ENCODE data around the gene MYH14.

Gene MYH14

DNA sequence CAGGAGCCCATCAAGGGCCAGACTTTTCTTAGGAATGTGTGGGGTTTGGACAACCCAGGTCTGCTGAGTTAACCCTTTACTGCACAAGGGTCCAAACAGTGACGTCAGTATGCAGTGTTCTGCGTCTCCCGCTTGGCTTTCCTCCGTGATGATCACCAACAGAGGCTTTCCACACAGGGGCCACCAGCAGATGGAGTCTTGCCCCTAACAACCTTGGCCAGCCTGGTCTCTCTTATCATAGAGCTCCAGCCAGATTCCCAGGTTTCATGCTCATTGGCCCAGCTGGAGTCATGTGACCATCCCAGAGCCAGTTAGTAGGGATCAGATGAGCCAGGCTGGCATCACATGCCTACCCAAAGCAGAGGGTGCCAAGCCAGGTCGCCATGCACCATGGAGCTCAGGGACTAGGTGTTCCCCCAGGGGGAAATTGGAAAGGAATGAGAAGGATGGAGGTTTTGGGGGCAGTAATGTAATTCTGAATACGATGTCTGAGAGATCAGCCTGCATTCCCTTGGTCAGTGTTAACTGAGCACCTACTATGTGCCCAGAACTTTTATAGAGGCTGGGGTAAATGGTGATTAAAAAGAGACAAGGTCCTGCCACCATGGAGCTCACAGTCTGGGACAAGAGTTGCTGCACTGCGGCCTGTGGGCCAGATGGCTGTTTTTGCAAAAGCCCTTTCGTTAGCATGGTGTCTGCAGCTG is 61.2 kb downstream of the MYH14 start:
- no peak for FAIRE-seq

DNA sequence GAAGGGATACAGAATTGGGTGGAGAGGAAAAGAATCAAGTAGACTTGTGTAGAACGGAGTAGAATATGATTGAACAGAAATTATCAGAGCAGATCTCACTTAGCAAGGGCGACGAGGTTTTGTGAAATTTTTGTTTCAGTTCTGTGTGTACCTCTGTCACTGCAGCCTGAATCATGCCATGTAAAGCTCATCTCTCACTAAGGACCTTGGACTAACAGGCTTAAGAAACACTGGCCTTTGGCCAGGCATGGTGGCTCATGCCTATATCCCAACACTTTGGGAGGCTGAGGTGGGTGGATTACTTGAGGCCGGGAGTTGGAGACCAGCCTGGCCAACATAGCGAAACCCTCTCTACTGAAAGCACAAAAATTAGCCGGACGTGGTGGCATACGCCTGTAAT is 62.6 kb downstream of the MYH14 start:
- FAIRE-seq = no peak

DNA sequence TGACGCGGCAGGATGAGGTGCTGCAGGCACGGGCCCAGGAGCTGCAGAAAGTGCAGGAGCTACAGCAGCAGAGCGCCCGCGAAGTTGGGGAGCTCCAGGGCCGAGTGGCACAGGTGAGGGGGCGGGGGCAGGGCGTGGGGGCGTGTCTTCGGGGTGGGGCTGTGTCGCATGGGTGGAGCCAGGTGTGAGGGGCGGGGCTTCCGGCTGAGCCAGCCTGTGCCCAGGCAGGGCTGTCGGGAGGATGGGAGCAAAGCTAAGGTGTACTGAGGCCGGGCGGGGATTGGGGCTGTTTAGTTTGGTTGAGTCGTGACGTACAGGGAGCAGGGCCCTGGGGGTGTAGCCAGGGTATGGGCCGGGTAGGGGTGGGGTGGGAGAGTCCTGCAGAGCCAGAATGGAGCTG is 63.5 kb downstream of the MYH14 start:
- no peak for FAIRE-seq

DNA sequence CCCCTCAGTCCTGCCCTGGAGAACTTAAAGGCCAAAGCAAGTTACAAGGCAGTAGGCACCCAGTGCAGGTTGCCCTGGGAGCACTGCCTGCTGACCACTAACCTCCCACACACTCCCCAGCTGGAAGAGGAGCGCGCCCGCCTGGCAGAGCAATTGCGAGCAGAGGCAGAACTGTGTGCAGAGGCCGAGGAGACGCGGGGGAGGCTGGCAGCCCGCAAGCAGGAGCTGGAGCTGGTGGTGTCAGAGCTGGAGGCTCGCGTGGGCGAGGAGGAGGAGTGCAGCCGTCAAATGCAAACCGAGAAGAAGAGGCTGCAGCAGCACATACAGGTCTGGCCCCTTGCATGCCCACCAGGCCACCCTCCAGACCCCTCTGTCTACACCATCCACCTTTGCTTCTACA is 64.6 kb downstream of the MYH14 start:
- FAIRE-seq = no peak

DNA sequence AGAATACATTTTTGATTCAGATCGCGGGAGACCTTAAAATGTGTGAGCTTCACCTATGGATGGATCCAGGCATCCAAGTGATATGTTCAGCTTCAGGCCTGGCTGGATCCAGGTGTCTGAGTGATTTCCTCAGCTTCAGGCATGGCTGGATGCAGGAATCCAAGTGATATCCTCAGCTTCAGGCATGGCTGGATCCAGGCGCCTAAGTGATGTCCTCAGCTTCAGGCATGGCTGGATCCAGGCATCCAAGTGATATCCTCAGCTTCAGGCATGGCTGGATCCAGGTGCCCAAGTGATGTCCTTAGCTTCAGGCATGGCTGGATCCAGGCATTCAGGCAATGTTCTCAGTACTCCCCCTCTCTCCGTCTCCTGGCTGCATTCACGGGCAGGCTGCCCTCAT is 65.1 kb downstream of the MYH14 start:
- no peak for FAIRE-seq

DNA sequence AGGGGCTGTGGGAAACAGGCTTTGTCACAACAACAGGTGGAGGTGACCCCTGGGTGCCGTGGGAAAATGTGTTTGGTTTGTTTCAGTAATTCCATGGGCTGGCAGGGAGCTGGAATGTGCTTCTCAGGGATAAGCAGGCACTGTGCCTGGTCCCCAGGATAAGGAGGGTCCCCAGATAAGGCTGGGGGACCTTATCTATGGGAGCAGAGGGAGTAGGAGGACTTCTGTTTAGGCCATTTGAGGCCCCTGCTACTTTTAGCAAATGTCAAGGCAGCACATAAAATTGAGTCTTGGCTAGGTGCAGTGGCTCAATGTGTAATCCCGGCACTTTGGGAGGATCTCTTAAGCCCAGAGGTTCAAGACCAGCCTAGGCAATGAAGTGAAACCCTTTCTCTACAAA is 66.2 kb downstream of the MYH14 start:
- no peak for FAIRE-seq

DNA sequence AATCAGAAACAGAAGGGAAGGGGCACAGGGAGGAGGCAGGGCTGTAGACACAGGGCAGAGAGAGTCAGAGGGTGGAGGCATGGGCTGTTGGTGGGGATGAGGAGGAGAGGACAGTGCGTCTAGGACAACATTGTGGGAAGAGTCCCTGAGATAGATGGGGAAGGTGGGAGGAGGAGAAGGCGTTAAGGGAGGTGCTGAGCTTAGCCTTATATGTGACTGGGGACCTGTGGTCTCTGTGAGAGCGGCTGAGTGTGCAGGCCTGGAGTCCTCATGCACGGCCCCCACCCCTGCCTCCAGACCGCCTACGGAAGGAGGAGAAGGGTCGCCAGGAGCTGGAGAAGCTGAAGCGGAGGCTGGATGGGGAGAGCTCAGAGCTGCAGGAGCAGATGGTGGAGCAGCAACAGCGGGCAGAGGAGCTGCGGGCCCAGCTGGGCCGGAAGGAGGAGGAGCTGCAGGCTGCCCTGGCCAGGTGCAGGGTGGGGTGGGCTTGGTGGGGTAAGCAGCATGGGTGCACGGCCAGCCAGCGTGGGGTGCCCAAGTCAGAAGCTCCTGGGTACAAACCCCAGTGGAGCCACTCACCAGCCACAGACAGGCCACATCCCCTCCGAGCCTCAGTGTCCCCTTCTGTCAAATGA is 69.0 kb downstream of the MYH14 start:
- no peak for FAIRE-seq

DNA sequence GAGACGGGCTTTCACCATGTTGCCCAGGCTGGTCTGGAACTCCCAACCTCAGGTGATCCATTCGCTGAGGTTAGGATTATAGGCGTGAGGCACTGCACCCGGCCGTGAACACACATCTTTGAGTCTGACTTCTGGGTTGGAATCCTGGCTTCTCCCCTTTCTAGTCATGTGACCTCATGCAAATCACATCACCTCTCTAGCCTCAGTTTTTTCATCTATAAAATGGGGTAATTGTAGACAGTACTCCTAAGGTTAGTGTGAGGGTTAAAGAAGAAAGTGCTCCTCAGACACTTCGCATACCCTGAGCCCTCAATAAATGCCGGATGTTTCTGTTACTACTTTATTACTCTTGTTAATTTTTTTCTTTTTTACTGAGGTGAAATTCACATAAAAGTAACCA is 70.4 kb downstream of the MYH14 start:
- FAIRE-seq = no peak

DNA sequence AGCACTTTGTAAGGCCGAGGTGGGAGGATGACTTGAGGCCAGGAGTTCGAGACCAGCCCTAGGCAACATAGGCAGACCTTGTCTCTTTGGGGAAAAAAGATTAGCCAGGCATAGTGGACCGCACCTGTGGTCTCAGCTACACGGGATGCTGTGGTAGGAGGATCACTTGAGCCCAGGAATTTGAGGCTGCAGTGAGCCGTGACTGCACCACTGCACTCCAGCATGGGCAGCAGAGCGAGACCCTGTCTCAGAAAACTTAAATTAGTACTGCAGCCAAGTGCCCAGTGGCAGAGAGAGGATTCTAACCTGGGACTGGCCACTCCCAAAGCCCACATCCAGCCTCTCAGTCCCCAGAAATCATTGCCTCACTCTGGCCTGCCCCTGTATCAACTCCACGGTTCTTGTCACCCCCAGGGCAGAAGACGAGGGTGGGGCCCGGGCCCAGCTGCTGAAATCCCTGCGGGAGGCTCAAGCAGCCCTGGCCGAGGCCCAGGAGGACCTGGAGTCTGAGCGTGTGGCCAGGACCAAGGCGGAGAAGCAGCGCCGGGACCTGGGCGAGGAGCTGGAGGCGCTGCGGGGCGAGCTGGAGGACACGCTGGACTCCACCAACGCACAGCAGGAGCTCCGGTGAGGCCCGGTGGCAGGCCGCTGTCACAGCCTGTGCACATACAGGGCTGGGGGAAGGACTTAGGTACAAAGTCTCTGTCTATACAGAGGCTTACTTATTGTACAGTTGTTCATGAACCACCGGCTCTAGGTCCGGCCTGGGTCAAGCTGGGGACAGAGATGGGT is 72.4 kb downstream of the MYH14 start:
- no peak for FAIRE-seq

DNA sequence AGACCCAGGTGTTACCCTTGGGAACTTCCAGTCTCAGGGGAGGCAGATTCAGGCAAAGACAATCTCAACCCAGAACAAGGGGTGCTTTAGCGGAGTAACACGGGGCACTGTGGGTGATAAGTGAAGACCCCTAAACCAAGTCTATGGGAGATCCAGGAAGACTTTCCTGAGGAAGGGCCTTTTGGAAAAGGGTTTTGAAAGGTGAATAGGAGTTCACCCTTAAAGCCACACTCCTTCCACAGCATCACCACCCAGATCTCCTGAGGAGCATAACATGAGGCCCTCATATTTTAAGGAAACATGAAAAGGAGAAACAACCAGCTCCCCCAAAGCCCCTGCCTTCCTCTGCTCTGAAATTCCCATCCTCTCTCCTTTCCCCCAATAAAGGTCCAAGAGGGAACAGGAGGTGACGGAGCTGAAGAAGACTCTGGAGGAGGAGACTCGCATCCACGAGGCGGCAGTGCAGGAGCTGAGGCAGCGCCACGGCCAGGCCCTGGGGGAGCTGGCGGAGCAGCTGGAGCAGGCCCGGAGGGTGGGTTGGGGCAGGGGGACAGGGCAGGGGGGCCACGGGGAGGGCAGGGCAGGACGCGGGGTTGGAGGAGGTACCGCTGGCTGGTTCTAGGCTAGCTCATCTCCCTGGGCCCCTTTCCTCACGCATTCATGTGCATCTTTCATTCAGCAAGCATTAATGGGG is 73.1 kb downstream of the MYH14 start:
- no peak for FAIRE-seq

DNA sequence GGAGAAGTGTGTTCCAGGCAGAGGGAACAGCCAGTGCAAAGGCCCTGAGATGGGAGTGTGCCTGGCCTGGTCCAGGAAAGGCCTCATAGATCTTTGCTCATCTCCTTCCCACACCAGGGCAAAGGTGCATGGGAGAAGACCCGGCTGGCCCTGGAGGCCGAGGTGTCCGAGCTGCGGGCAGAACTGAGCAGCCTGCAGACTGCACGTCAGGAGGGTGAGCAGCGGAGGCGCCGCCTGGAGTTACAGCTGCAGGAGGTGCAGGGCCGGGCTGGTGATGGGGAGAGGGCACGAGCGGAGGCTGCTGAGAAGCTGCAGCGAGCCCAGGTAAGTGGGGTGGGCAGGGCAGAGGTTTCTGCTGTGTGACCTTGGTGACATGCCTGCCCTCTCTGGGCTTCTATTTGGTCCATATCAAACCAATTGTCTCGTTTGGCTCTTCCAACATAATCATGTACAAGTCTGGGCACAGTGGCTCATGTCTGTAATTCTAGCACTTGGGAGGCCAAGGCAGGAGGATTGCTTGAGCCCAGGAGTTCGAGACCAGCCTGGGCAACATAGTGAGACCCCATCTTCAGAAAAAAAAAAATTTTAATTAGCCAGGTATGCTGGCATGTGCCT is 74.7 kb downstream of the MYH14 start:
- no peak for FAIRE-seq

DNA sequence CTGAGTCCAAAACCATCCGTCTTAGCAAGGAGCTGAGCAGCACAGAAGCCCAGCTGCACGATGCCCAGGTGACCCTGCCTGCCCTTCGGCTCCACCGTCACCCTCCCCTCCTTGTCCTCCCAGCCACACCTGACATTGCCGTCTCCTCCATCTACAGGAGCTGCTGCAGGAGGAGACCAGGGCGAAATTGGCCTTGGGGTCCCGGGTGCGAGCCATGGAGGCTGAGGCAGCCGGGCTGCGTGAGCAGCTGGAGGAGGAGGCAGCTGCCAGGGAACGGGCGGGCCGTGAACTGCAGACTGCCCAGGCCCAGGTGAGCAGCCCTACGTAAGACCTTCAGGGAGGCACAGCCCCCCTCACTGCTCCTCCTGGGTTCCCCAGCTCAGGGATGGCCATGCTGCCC is 76.7 kb downstream of the MYH14 start:
- FAIRE-seq = no peak

DNA sequence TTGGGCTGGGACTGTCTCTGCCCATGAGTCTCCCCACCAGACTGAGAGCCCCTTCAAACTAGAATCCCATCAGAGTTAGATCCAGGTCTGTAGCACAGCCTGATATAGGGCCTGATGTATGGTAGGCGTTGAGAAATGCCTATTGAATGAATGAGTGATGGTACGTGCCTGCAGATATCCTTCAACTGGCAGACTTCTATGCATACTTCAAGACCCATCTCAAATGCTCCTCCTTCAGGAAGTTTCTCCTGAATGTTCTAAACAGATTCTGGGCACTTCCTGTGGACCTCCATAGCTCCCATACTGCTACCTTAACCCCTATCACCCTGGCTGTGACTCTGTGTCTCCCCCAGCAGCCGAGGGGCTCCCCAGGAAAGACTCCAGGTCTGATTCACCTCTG is 77.6 kb downstream of the MYH14 start:
- no peak for FAIRE-seq

DNA sequence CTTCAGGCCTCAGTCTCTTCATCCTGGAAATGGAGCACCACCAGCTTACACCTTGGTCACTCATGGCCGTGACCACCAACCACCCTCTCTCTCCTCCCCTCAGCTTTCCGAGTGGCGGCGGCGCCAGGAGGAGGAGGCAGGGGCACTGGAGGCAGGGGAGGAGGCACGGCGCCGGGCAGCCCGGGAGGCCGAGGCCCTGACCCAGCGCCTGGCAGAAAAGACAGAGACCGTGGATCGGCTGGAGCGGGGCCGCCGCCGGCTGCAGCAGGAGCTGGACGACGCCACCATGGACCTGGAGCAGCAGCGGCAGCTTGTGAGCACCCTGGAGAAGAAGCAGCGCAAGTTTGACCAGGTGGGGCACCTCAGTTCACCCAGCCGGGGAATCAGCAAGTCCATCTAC is 78.1 kb downstream of the MYH14 start:
- FAIRE-seq = no peak

DNA sequence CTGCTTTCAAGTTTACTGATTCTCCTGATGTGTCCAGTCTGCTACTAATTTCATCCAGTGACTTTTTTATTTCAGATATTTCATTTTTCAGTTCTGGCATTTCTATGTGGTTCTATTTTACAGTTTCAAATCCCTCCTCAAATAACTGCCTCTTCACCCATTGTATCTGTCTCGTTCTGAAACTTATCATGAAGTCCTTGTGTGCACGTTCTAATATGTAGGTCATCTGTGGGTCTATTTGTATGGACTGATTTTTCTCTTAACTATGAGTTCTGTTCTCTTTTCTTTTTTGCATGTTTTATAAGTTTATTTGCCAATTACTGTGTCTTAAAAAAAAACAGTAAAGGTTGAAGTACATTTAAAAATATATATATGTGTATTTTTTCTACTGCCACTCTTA is 82.4 kb downstream of the MYH14 start:
- FAIRE-seq = no peak

DNA sequence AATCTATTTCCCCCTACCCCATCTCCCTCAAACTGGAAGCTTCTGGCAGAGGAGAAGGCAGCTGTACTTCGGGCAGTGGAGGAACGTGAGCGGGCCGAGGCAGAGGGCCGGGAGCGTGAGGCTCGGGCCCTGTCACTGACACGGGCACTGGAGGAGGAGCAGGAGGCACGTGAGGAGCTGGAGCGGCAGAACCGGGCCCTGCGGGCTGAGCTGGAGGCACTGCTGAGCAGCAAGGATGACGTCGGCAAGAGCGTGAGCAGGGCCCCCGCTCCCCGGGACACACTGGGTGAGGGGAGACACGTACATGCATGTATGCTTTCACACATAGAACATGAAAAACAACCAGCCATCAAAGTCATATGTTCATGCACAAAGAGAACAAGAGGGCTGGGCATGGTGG is 83.0 kb downstream of the MYH14 start:
- FAIRE-seq = no peak

DNA sequence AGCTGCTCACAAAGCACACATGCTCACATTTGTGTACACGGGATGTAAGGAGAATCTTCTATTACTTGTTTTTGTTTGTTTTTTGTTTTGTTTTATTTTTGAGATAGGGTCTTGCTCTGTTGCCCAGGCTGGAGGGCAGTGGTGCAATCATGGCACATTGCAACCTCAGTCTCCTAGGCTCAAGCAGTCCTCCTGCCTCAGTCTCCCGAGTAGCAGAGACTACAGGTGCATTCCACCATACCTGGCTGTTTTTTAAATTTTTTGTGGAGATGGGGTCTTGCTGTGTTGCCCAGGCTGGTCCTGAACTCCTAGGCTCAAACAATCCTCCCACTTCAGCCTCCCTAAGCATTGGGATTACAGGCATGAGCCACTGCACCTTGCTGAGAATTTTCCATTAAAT is 83.9 kb downstream of the MYH14 start:
- no peak for FAIRE-seq

DNA sequence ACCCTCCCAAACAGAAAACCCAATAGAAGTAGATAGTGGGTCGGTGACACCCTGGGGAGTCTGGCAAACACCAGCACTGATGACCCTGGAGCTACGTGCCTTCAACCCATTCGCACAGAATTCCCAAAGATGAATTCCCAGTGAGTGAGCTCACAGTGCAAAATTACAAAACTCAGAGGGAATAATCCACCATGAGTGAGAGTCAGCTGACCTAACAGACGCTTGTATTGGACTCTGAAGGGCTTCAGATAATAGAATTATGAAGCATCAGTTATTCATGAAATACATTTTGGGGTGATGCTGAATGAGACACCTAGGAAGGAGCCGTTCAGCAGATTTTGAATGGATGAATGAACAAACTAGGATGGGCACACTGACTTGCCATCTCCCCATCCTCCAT is 85.5 kb downstream of the MYH14 start:
- no peak for FAIRE-seq

DNA sequence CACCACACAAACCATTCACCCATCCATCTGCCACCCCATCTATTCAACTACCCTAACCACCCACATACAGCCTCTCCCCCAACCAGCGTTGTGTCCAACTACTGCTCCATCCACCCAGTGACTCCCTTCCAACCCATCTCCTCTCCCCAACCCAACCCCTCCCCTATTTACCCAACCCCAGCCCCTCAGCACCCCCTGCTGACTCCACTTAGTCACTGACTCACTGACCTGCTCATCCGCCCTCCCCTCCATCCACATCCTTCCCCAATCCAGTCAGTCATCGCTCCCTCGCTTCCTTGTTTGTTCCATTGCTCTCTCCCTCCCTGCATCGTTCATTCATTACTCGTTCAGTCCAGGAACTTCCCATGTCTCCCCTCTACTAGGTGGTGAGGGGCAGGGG is 86.6 kb downstream of the MYH14 start:
- FAIRE-seq = no peak

DNA sequence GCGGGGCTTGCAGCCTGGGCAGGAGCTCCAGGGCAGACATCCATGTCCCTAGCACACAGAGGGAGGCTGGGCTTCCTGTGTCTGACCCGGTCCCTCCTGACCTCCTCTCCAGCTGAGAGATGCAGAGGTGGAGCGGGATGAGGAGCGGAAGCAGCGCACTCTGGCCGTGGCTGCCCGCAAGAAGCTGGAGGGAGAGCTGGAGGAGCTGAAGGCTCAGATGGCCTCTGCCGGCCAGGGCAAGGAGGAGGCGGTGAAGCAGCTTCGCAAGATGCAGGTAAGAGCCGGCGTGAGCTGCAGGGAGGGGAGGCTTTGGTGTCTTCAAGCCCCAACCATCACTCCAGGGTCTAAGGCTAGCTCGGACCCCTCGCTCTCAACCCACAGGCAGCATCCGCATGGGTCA is 87.4 kb downstream of the MYH14 start:
- FAIRE-seq = no peak

DNA sequence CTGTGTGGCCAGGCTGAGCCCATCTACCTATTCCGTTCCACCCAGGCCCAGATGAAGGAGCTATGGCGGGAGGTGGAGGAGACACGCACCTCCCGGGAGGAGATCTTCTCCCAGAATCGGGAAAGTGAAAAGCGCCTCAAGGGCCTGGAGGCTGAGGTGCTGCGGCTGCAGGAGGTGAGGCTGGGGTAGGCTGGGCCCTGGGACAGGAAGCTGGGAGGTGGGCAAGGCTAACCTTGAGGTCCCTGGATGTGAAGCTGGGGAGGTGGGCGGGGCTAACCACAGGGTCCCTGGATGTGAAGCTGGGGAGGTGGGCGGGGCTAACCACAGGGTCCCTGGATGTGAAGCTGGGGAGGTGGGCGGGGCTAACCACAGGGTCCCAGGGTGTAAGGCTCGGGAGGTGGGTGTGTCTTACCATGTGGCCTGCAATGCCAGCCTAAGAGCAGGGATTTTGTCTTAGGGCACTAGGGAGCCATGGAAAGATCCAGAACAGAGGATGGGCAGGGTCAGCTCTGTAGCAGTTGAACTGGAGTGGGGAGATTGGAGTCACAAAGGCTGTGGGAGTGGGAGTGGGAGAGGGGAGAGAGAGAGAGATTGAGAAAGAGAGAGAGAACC is 88.9 kb downstream of the MYH14 start:
- no peak for FAIRE-seq

DNA sequence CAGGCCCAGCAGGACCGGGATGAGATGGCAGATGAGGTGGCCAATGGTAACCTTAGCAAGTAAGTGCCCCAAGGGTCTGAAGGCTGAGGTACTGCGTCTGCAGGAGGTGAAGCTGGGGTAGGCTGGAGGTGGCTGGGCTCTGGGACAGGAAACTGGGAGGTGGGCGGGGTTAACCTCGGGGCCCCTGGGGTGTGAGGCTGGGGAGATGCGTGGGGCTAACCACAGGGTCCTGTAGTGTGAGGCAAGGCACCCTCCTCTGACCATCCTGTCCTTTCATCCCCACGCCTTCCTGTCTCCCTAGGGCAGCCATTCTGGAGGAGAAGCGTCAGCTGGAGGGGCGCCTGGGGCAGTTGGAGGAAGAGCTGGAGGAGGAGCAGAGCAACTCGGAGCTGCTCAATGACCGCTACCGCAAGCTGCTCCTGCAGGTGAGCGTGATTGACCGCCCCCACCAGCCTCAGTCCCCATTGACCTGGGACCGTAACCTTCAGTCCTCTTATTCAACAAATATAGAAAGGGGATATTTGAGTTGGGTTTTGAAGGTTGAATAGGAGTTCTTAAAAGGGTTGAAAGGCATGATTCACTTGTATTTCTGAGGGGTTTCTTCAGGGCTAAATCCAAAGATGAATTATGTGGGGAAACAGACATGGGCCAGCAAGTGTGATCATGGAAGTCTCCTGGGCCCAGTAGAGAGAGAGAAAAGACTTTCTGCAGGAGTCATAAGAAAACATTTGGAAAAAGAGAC is 90.0 kb downstream of the MYH14 start:
- FAIRE-seq = no peak
